H9 (cell line): ENCODE results near the gene INHBC. TPM values are rescaled to one million over a fixed set of nuclear protein-coding genes. Genes with fewer than 3 reads are reported as not detected.

Experiments
- DNase-seq: peaks from one replicate; pipeline ENCODE4 v3.0.0-alpha.2; 2017
- H2AFZ ChIP-seq: one replicate; pipeline ENCODE4 v1.6.1; 2013; ENCODE audit warnings: mild to moderate bottlenecking, low read length, control low read depth, moderate library complexity
- H2AK5ac ChIP-seq: 2 replicates; pipeline ENCODE4 v1.6.1; 2013; ENCODE audit warnings: low read length, control low read depth, mixed read lengths; ENCODE audit not compliant: insufficient read length
- H2BK120ac ChIP-seq: one replicate; pipeline ENCODE4 v1.6.1; 2013; ENCODE audit warnings: low read depth, mild to moderate bottlenecking, low read length, control low read depth, inconsistent platforms; ENCODE audit not compliant: poor library complexity, severe bottlenecking
- H2BK12ac ChIP-seq: 2 replicates; pipeline ENCODE4 v1.6.1; 2013; ENCODE audit warnings: low read length, control low read depth, mixed read lengths, low read depth; ENCODE audit not compliant: insufficient read length
- H2BK15ac ChIP-seq: 2 replicates; pipeline ENCODE4 v1.6.1; 2013; ENCODE audit warnings: low read depth, low read length, control low read depth
- H2BK20ac ChIP-seq: one replicate; pipeline ENCODE4 v1.6.1; 2013; ENCODE audit warnings: low read depth, mild to moderate bottlenecking, low read length, control low read depth, inconsistent platforms; ENCODE audit not compliant: poor library complexity, severe bottlenecking
- H2BK5ac ChIP-seq: 2 replicates; pipeline ENCODE4 v1.6.1; 2013; ENCODE audit warnings: low read length, control low read depth, mixed read lengths; ENCODE audit not compliant: insufficient read length
- H3K14ac ChIP-seq: 2 replicates; pipeline ENCODE4 v1.6.1; 2013; ENCODE audit warnings: low read length, control low read depth; ENCODE audit not compliant: insufficient read depth
- H3K18ac ChIP-seq: 2 replicates; pipeline ENCODE4 v1.6.1; 2013; ENCODE audit warnings: low read depth, mild to moderate bottlenecking, mixed read lengths, low read length, control low read depth; ENCODE audit not compliant: insufficient read length
- H3K23ac ChIP-seq: 2 replicates; pipeline ENCODE4 v1.6.1; 2013; ENCODE audit warnings: low read length, control low read depth, mixed read lengths, low read depth; ENCODE audit not compliant: insufficient read length
- H3K23me2 ChIP-seq: 2 replicates; pipeline ENCODE4 v1.6.1; 2013; ENCODE audit warnings: low read depth, mild to moderate bottlenecking, mixed read lengths, low read length, control low read depth; ENCODE audit not compliant: insufficient read length, poor library complexity, severe bottlenecking
- H3K27ac ChIP-seq: 2 replicates; pipeline ENCODE4 v1.5.1; 2013; ENCODE audit warnings: low read length, control low read depth, mixed read lengths, low read depth; ENCODE audit not compliant: insufficient read length
- H3K27me3 ChIP-seq: 2 replicates; pipeline ENCODE4 v1.6.1; 2013; ENCODE audit warnings: low read length, control low read depth, inconsistent platforms; ENCODE audit not compliant: insufficient read depth
- H3K4ac ChIP-seq: 2 replicates; pipeline ENCODE4 v1.6.1; 2013; ENCODE audit warnings: low read depth, mild to moderate bottlenecking, control low read depth, inconsistent platforms, low read length, moderate library complexity
- H3K4me1 ChIP-seq: 2 replicates; pipeline ENCODE4 v1.6.1; 2013; ENCODE audit warnings: low read length, control low read depth, inconsistent platforms; ENCODE audit not compliant: insufficient read depth
- H3K4me2 ChIP-seq: 2 replicates; pipeline ENCODE4 v1.6.1; 2013; ENCODE audit warnings: low read length, control low read depth, mixed read lengths; ENCODE audit not compliant: insufficient read length, insufficient read depth
- H3K56ac ChIP-seq: 2 replicates; pipeline ENCODE4 v1.6.1; 2013; ENCODE audit warnings: low read depth, mild to moderate bottlenecking, mixed read lengths, low read length, control low read depth; ENCODE audit not compliant: insufficient read length
- H3K79me1 ChIP-seq: 2 replicates; pipeline ENCODE4 v1.6.1; 2013; ENCODE audit warnings: low read depth, mild to moderate bottlenecking, moderate library complexity, low read length, control low read depth, inconsistent platforms; ENCODE audit not compliant: insufficient read depth, poor library complexity, severe bottlenecking
- H3K79me2 ChIP-seq: 2 replicates; pipeline ENCODE4 v1.6.1; 2013; ENCODE audit warnings: low read length, control low read depth, inconsistent platforms; ENCODE audit not compliant: insufficient read depth
- H3K9ac ChIP-seq: 2 replicates; pipeline ENCODE4 v1.6.1; 2013; ENCODE audit warnings: low read length, control low read depth, mixed read lengths; ENCODE audit not compliant: insufficient read length; ENCODE audit errors: extremely low read depth
- H3K9me3 ChIP-seq: one replicate; pipeline ENCODE4 v1.6.1; 2013; ENCODE audit warnings: low read depth, low read length, inconsistent platforms; ENCODE audit not compliant: control insufficient read depth
- H3T11ph ChIP-seq: one replicate; pipeline ENCODE4 v1.6.1; 2013; ENCODE audit warnings: mild to moderate bottlenecking, low read length, control low read depth, inconsistent platforms
- H4K20me1 ChIP-seq: one replicate; pipeline ENCODE4 v1.6.1; 2013; ENCODE audit not compliant: control insufficient read depth, insufficient read length, insufficient read depth
- H4K5ac ChIP-seq: 2 replicates; pipeline ENCODE4 v1.6.1; 2013; ENCODE audit warnings: low read depth, mild to moderate bottlenecking, mixed read lengths, low read length, control low read depth; ENCODE audit not compliant: insufficient read length
- H4K8ac ChIP-seq: replicated peaks from 2 replicates; pipeline ENCODE4 v1.6.1; 2013; ENCODE audit warnings: low read length, control low read depth, mixed read lengths, low read depth; ENCODE audit not compliant: insufficient read length
- H4K91ac ChIP-seq: 2 replicates; pipeline ENCODE4 v1.6.1; 2013; ENCODE audit warnings: low read depth, mild to moderate bottlenecking, moderate library complexity, mixed read lengths, low read length, control low read depth; ENCODE audit not compliant: insufficient read length
- H3K27ac Mint-ChIP-seq, 3 experiments: 2 replicates in 2 of 3; 3 replicates in 1 of 3; pipeline ENCODE4 v1.8.0; 2020 to 2021; ENCODE audit warnings: mixed read lengths in 3 of 3, mild to moderate bottlenecking in 1 of 3, moderate library complexity in 1 of 3
- H3K27me3 Mint-ChIP-seq: 2 replicates; pipeline ENCODE4 v1.8.0; 2021; ENCODE audit warnings: low read depth, mild to moderate bottlenecking, moderate library complexity, mixed read lengths
- H3K36me3 Mint-ChIP-seq, 3 experiments: 2 replicates in 2 of 3; 3 replicates in 1 of 3; pipeline ENCODE4 v1.8.0; 2020 to 2021; ENCODE audit warnings: low read depth in 3 of 3, mixed read lengths in 3 of 3; ENCODE audit not compliant: insufficient read depth in 1 of 3
- H3K4me1 Mint-ChIP-seq, 2 experiments: 2 replicates each; pipeline ENCODE4 v1.8.0; 2020; ENCODE audit warnings: mixed read lengths in 2 of 2
- H3K4me3 Mint-ChIP-seq, 2 experiments: 2 replicates in 1 of 2; 3 replicates in 1 of 2; pipeline ENCODE4 v1.8.0; 2020 to 2021; ENCODE audit warnings: mild to moderate bottlenecking in 2 of 2, mixed read lengths in 2 of 2, moderate library complexity in 1 of 2
- H3K9me3 Mint-ChIP-seq, 2 experiments: 2 replicates in 1 of 2; 3 replicates in 1 of 2; pipeline ENCODE4 v1.8.0; 2020; ENCODE audit warnings: mild to moderate bottlenecking in 2 of 2, mixed read lengths in 2 of 2, moderate library complexity in 1 of 2
- CTCF ChIP-seq: fragments of 200-600 bp; sonication (generic); conservative IDR thresholded peaks from 3 replicates; pipeline ENCODE4 v1.8.0; 2021; ENCODE audit warnings: antibody characterized with exemption, mild to moderate bottlenecking
- total RNA-seq: library from RNA; stranded (reverse); gene quantifications from 2 replicates; pipeline ENCODE4 v1.2.1, GENCODE V29; 2021

The INHBC gene
- total RNA-seq, 1 experiment from 2014 or later = not detected

GRCh38 chr12:57485695-57486094 is 51.1 kb downstream of the INHBC start:
- no peak overlapping the region for H3K4me3 Mint-ChIP-seq
- H4K20me1 ChIP-seq = no peaks in the 10 kb centered on the region
- H4K8ac ChIP-seq = no peak overlapping the region
- H3K79me1 ChIP-seq = no peaks in the 10 kb centered on the region
- no peak overlapping the region for H3K14ac ChIP-seq
- no peak overlapping the region for H2AFZ ChIP-seq
- peaks cover 2% of the 10 kb centered on the region for H3K27me3 Mint-ChIP-seq
- H3K18ac ChIP-seq = no peak overlapping the region
- H2BK20ac ChIP-seq = no peak overlapping the region
- H3K4ac ChIP-seq = no peak overlapping the region
- peaks cover 8% of the 10 kb centered on the region; the same call in 1 of the 2 replicates for H3K79me2 ChIP-seq
- no peak overlapping the region for H3K27ac Mint-ChIP-seq
- no peak for TF ChIP-seq CTCF
- no peak overlapping the region for H2BK12ac ChIP-seq
- peaks cover 23 to 29% (median 26%) of the 10 kb centered on the region in 3 experiments for H3K36me3 Mint-ChIP-seq
- H2BK15ac ChIP-seq = no peak overlapping the region
- no peak overlapping the region for H4K5ac ChIP-seq
- peaks cover 19 to 20% of the 10 kb centered on the region in 2 experiments for H3K4me1 Mint-ChIP-seq
- DNase-seq = no peak
- no peak overlapping the region for H3K56ac ChIP-seq
- H2BK5ac ChIP-seq = no peak overlapping the region
- no peak overlapping the region for H2AK5ac ChIP-seq
- H3K23me2 ChIP-seq = peaks cover 5% of the 10 kb centered on the region
- no peak overlapping the region for H4K91ac ChIP-seq
- H3K27me3 ChIP-seq = no peaks in the 10 kb centered on the region
- H3K9ac ChIP-seq = no peak overlapping the region
- H3K4me2 ChIP-seq = no peak overlapping the region
- H3T11ph ChIP-seq = no peak overlapping the region
- no peak overlapping the region for H3K27ac ChIP-seq
- H3K4me1 ChIP-seq = peaks cover 5% of the 10 kb centered on the region; the same call in 1 of the 2 replicates
- peaks cover 0 to 2% of the 10 kb centered on the region in 2 experiments; a peak in 1 of 5 replicates for H3K9me3 Mint-ChIP-seq
- H2BK120ac ChIP-seq = no peak overlapping the region
- H3K9me3 ChIP-seq = no peaks in the 10 kb centered on the region
- no peak overlapping the region for H3K23ac ChIP-seq
